CD4-positive, alpha-beta T cell treated with Interleukin-4 for 1 hour (primary cell): Measurements from ENCODE around the gene SORBS2.

Source experiments
- DNase-seq, 2 donors: peaks; one replicate each; pipeline ENCODE4 v3.0.0-alpha.2; 2020 to 2022

The SORBS2 gene

GRCh38 chr4:185542626-185543315 lies 269.2 kb downstream of the SORBS2 start:
- no peak for DNase-seq

GRCh38 chr4:185541251-185541727 lies 270.7 kb downstream of the SORBS2 start:
- DNase-seq: no peak

GRCh38 chr4:185540487-185541120 lies 271.4 kb downstream of the SORBS2 start:
- DNase-seq: no peak

GRCh38 chr4:185540040-185540439 lies 272.0 kb downstream of the SORBS2 start:
- no peak for DNase-seq

GRCh38 chr4:185538806-185539205 lies 273.2 kb downstream of the SORBS2 start:
- DNase-seq: no peak

GRCh38 chr4:185536411-185536709 lies 275.6 kb downstream of the SORBS2 start:
- DNase-seq: no peak

- DNase-seq: no peak
These were observed 276.2 kb downstream of the SORBS2 start for GRCh38 chr4:185535612-185536410.
